HepG2 (cell line): ENCODE measurements around the gene LRIG1. TPM values are rescaled to one million over a fixed set of nuclear protein-coding genes. Genes with fewer than 3 reads are reported as not detected.
A peak's percentile ranks its signal among the peaks of the same experiment; 100 is the strongest.

Source experiments
- CC2D1A ChIP-seq: sonication (generic); formaldehyde crosslinking; IDR thresholded peaks from 2 replicates; pipeline ENCODE4 v1.8.1; 2023; ENCODE audit warnings: mild to moderate bottlenecking, missing genetic modification reagents
- GABPB1 ChIP-seq: IDR thresholded peaks from 2 replicates; pipeline ENCODE4 v1.6.1; 2016; ENCODE audit warnings: mild to moderate bottlenecking, missing genetic modification reagents, moderate library complexity, missing compliant biosample characterization
- HDAC6 ChIP-seq: fragments of 200-600 bp; sonication (generic); IDR thresholded peaks from 2 replicates; pipeline ENCODE4 v1.7.0; 2017; ENCODE audit warnings: mild to moderate bottlenecking, antibody characterized with exemption, low read length, low read depth
- HES4 ChIP-seq: sonication (generic); formaldehyde crosslinking; IDR thresholded peaks from 2 replicates; pipeline ENCODE4 v1.9.0; 2021; ENCODE audit warnings: mild to moderate bottlenecking, missing genetic modification reagents, borderline replicate concordance
- HNRNPH1 ChIP-seq: fragments of 200-400 bp; formaldehyde crosslinking; optimal IDR thresholded peaks from 2 replicates; pipeline ENCODE3; 2017; ENCODE audit warnings: mild to moderate bottlenecking, low read depth, low read length
- KLF12 ChIP-seq: sonication (generic); formaldehyde crosslinking; IDR thresholded peaks from 2 replicates; pipeline ENCODE4 v1.4.0; 2020; ENCODE audit warnings: missing genetic modification reagents, borderline replicate concordance
- KLF15 ChIP-seq: sonication (generic); formaldehyde crosslinking; IDR thresholded peaks from 2 replicates; pipeline ENCODE4 v1.8.1; 2023; ENCODE audit warnings: borderline replicate concordance, mild to moderate bottlenecking, inconsistent platforms, missing genetic modification reagents, mixed read lengths
- MEIS2 ChIP-seq: sonication (generic); formaldehyde crosslinking; IDR thresholded peaks from 2 replicates; pipeline ENCODE4 v1.9.0; 2021; ENCODE audit warnings: mild to moderate bottlenecking, missing genetic modification reagents
- MYC ChIP-seq: sonication (generic); formaldehyde crosslinking; IDR thresholded peaks from 2 replicates; pipeline ENCODE4 v1.9.0; 2021; ENCODE audit warnings: missing genetic modification reagents, borderline replicate concordance
- NR2F6 ChIP-seq, 2 experiments: IDR thresholded peaks; 2 replicates each; pipeline ENCODE4 v1.6.1; 2016; ENCODE audit warnings: antibody characterized with exemption in 1 of 2, mild to moderate bottlenecking in 1 of 2
- PITX1 ChIP-seq: sonication (generic); formaldehyde crosslinking; IDR thresholded peaks from 2 replicates; pipeline ENCODE4 v1.5.1; 2020; ENCODE audit warnings: mild to moderate bottlenecking, missing genetic modification reagents
- POLR2AphosphoS2 ChIP-seq: IDR thresholded peaks from 2 replicates; pipeline ENCODE4 v1.6.1; 2011; ENCODE audit warnings: low read depth, low read length, improper control_type of control experiment
- SP140L ChIP-seq: sonication (generic); formaldehyde crosslinking; IDR thresholded peaks from 2 replicates; pipeline ENCODE4 v1.4.0; 2020; ENCODE audit warnings: missing genetic modification reagents, borderline replicate concordance
- ZNF225 ChIP-seq: sonication (generic); formaldehyde crosslinking; IDR thresholded peaks from 2 replicates; pipeline ENCODE4 v1.4.0; 2020; ENCODE audit warnings: mild to moderate bottlenecking, missing genetic modification reagents
- ZNF292 ChIP-seq: sonication (generic); formaldehyde crosslinking; IDR thresholded peaks from 2 replicates; pipeline ENCODE4 v1.8.1; 2022; ENCODE audit warnings: mild to moderate bottlenecking, low read depth, missing genetic modification reagents, borderline replicate concordance
- ZNF329 ChIP-seq: sonication (generic); formaldehyde crosslinking; IDR thresholded peaks from 2 replicates; pipeline ENCODE4 v1.9.0; 2021; ENCODE audit warnings: low read depth, mild to moderate bottlenecking, missing genetic modification reagents
- ZNF367 ChIP-seq: sonication (generic); formaldehyde crosslinking; IDR thresholded peaks from 2 replicates; pipeline ENCODE4 v1.4.0; 2020; ENCODE audit warnings: missing genetic modification reagents, borderline replicate concordance
- ZNF530 ChIP-seq: sonication (generic); formaldehyde crosslinking; IDR thresholded peaks from 2 replicates; pipeline ENCODE4 v1.5.0; 2020; ENCODE audit warnings: low read depth, mild to moderate bottlenecking, missing genetic modification reagents
- ZNF563 ChIP-seq: sonication (generic); formaldehyde crosslinking; IDR thresholded peaks from 2 replicates; pipeline ENCODE4 v1.8.0; 2022; ENCODE audit warnings: mild to moderate bottlenecking, moderate library complexity, missing genetic modification reagents
- ZNF614 ChIP-seq: IDR thresholded peaks from 2 replicates; pipeline ENCODE4 v1.6.1; 2018; ENCODE audit warnings: missing biosample characterization, missing genetic modification reagents, inconsistent platforms, borderline replicate concordance
- ZNF720 ChIP-seq: sonication (generic); formaldehyde crosslinking; IDR thresholded peaks from 2 replicates; pipeline ENCODE4 v1.4.0; 2020; ENCODE audit warnings: missing genetic modification reagents
- ZNF816 ChIP-seq: sonication (generic); formaldehyde crosslinking; IDR thresholded peaks from 2 replicates; pipeline ENCODE4 v1.8.0; 2022; ENCODE audit warnings: missing genetic modification reagents, mild to moderate bottlenecking, borderline replicate concordance
- ZSCAN21 ChIP-seq: sonication (generic); formaldehyde crosslinking; IDR thresholded peaks from 2 replicates; pipeline ENCODE4 v1.8.0; 2022; ENCODE audit warnings: mild to moderate bottlenecking, missing genetic modification reagents, moderate library complexity, borderline replicate concordance
- polyA plus RNA-seq, 8 experiments: library from polyadenylated mRNA; depleted of rRNA in 3 of 8; stranded (reverse) in 7 of 8; unstranded in 1 of 8; fragments of >200 nt; fragmentation: Illumina TruSeq in 4 of 8; extraction: Trizol in 4 of 8; gene quantifications; 2 replicates each; pipeline versions ENCODE4 v1.2.1 to v1.2.3, GENCODE V29; 2011 to 2016; ENCODE audit warnings: low read depth in 4 of 8, missing spikeins in 1 of 8, mixed read lengths in 1 of 8; ENCODE audit not compliant: insufficient read depth in 1 of 8
- total RNA-seq, 5 experiments: library from RNA; depleted of rRNA; stranded (reverse); fragments of >200 nt; fragmentation: Illumina TruSeq; extraction: Trizol; gene quantifications; 2 replicates each; pipeline ENCODE4 v1.2.3, GENCODE V29; 2016; ENCODE audit warnings: low read depth in 1 of 5
- TF ChIP-seq, protein P1 (sequence below): sonication (generic); formaldehyde crosslinking; IDR thresholded peaks from 2 replicates; pipeline ENCODE4 v1.5.1; 2020; ENCODE audit warnings: missing genetic modification reagents, mild to moderate bottlenecking, borderline replicate concordance
- TF ChIP-seq, protein P2 (sequence below): sonication (generic); formaldehyde crosslinking; IDR thresholded peaks from 2 replicates; pipeline ENCODE4 v1.4.0; 2020; ENCODE audit warnings: mild to moderate bottlenecking, missing genetic modification reagents

LRIG1 gene
- total and polyA plus RNA-seq, 2 of the 13 experiments (the other 11 are each of a cell fraction or from before 2014, with no cell fraction given) = 17.8 to 24.8 TPM

DNA sequence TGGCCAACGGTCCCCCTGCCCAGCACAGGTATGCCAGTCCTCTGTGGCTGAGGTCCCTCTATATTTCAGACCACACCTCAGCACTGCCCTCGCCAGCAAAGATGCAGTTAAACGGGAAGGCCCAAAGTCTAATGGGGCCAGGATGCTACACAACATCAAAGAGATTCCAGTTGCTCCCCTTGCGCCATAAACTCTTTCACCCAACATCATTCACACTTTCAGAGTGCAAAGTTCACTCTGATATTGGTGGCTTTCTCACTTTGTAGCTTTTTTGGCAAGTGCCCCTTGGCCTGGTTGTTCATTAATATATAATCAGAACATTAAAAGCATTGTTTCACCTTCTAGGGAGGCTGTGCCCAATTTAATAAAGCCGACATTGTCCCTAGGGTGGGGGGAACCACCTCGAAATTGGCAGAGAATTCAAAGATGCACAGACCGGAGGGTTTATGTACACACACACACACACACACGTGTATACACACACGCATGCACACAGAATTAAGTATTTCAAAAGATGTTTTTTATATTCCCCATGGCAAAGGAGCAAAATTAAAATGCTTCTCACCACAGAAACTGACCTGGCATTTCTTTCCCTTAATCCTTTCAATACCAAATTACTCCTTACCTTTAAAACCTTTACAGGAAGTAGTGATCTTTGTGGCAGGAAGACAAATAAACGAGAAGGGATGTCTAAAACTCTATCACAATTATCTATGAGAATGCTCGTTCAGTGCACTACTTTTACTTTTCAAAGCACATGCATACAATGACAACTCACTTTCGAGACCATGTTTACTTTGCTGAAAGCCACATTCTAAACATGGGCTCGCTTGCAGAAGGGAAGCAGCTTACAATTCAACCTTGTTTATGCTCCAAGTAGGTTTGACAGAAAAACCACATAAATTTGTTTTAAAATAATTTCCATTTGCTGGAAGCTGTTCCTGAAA lies 19.5 kb downstream of the LRIG1 start (continued):
- TF ChIP-seq ZNF530 (CRISPR knock-in tag) = no peak
- TF ChIP-seq KLF12 (CRISPR knock-in tag) = peak; percentile 66
- TF ChIP-seq KLF15 (CRISPR knock-in tag) = no peak; the same call in 1 of the 2 replicates
- no peak for TF ChIP-seq HES4 (CRISPR knock-in tag)
- peak; percentile 23; the same call in 1 of the 2 replicates for TF ChIP-seq ZNF367 (CRISPR knock-in tag)
- TF ChIP-seq MYC = peak; percentile 72; the same call in 1 of the 2 replicates
- no peak for TF ChIP-seq ZNF225
- TF ChIP-seq SP140L (CRISPR knock-in tag) = no peak
- TF ChIP-seq ZNF720 (CRISPR knock-in tag) = no peak
- no peak for TF ChIP-seq CC2D1A
- TF ChIP-seq MEIS2 (CRISPR knock-in tag) = peak; percentile 75; the same call in 1 of the 2 replicates
- TF ChIP-seq NR2F6 (IDR thresholded peaks at IDR 0.05) = peak; percentile 96
- peak; percentile 94 for TF ChIP-seq NR2F6 (CRISPR knock-in tag; IDR thresholded peaks at IDR 0.05)
- TF ChIP-seq, protein P1, sequence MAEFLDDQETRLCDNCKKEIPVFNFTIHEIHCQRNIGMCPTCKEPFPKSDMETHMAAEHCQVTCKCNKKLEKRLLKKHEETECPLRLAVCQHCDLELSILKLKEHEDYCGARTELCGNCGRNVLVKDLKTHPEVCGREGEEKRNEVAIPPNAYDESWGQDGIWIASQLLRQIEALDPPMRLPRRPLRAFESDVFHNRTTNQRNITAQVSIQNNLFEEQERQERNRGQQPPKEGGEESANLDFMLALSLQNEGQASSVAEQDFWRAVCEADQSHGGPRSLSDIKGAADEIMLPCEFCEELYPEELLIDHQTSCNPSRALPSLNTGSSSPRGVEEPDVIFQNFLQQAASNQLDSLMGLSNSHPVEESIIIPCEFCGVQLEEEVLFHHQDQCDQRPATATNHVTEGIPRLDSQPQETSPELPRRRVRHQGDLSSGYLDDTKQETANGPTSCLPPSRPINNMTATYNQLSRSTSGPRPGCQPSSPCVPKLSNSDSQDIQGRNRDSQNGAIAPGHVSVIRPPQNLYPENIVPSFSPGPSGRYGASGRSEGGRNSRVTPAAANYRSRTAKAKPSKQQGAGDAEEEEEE (CRISPR knock-in tag) = no peak
- no peak; the same call in 1 of the 2 replicates for TF ChIP-seq ZNF329
- no peak for TF ChIP-seq ZNF563 (CRISPR knock-in tag)
- TF ChIP-seq, protein P2, sequence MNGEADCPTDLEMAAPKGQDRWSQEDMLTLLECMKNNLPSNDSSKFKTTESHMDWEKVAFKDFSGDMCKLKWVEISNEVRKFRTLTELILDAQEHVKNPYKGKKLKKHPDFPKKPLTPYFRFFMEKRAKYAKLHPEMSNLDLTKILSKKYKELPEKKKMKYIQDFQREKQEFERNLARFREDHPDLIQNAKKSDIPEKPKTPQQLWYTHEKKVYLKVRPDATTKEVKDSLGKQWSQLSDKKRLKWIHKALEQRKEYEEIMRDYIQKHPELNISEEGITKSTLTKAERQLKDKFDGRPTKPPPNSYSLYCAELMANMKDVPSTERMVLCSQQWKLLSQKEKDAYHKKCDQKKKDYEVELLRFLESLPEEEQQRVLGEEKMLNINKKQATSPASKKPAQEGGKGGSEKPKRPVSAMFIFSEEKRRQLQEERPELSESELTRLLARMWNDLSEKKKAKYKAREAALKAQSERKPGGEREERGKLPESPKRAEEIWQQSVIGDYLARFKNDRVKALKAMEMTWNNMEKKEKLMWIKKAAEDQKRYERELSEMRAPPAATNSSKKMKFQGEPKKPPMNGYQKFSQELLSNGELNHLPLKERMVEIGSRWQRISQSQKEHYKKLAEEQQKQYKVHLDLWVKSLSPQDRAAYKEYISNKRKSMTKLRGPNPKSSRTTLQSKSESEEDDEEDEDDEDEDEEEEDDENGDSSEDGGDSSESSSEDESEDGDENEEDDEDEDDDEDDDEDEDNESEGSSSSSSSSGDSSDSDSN (CRISPR knock-in tag) = peak; percentile 46; the same call in 1 of the 2 replicates
- no peak for TF ChIP-seq ZNF292 (CRISPR knock-in tag)
- TF ChIP-seq ZSCAN21 (CRISPR knock-in tag) = peak; percentile 48; the same call in 1 of the 2 replicates
- peak; percentile 96 for TF ChIP-seq PITX1
- TF ChIP-seq HNRNPH1 = no peak
- no peak for TF ChIP-seq HDAC6
- TF ChIP-seq GABPB1 (CRISPR knock-in tag) = peak; percentile 55
- TF ChIP-seq ZNF816 (CRISPR knock-in tag) = peak; percentile 96
- TF ChIP-seq POLR2AphosphoS2 = no peak
- peak; percentile 88; the same call in 1 of the 2 replicates for TF ChIP-seq ZNF614 (CRISPR knock-in tag)
